HL-60/S4 treated with phorbol 12-myristate 13-acetate at 8.2 ng/mL for 4 days and 3 days (cell line): ENCODE measurements around the gene IL32.

Source experiments
- in situ Hi-C: fragments of 300-500 bp; cut with MboI; formaldehyde crosslinking; loops from 2 replicates; pipeline ENCODE4 v1.15.0; 2022; ENCODE audit warnings: low sequenced_read_pairs

Gene IL32

GRCh38 chr16:3027983-3028715, 37.3 kb upstream of the IL32 start:
- in situ Hi-C loops: no loop called here

- in situ Hi-C loops: no loop called here
Measured at GRCh38 chr16:3028716-3029319, 36.6 kb upstream of the IL32 start.

- in situ Hi-C loops: no loop called here
Measured at GRCh38 chr16:3029491-3030221, 35.8 kb upstream of the IL32 start.

- in situ Hi-C loops: no loop called here
Measured at GRCh38 chr16:3030222-3031212, 34.9 kb upstream of the IL32 start.

- in situ Hi-C loops: no loop called here
Measured at GRCh38 chr16:3032624-3033023, 32.8 kb upstream of the IL32 start.

- in situ Hi-C loops: no loop called here
Measured at GRCh38 chr16:3035289-3035971, 30.0 kb upstream of the IL32 start.

GRCh38 chr16:3035972-3036725, 29.3 kb upstream of the IL32 start:
- in situ Hi-C loops: no loop called here

- in situ Hi-C loops: no loop called here
Measured at GRCh38 chr16:3036726-3037315, 28.6 kb upstream of the IL32 start, which contains the start of gene BICDL2. TSS of gene BICDL2 (minus strand) at chr16:3036944. CDS start at chr16:3035496, 1,448 bp downstream.

GRCh38 chr16:3038256-3038655, 27.2 kb upstream of the IL32 start:
- in situ Hi-C loops: no loop called here

GRCh38 chr16:3038896-3039295, 26.5 kb upstream of the IL32 start:
- in situ Hi-C loops: no loop called here

GRCh38 chr16:3042376-3042775, 23.1 kb upstream of the IL32 start:
- in situ Hi-C loops: no loop called here

GRCh38 chr16:3044708-3045107, 20.7 kb upstream of the IL32 start:
- in situ Hi-C loops: no loop called here

- in situ Hi-C loops: no loop called here
Measured at GRCh38 chr16:3045758-3046640, 19.4 kb upstream of the IL32 start, which contains the start of gene MMP25. TSS of gene MMP25 (plus strand) at chr16:3046561. CDS start at chr16:3046918, 357 bp downstream.

GRCh38 chr16:3046641-3047386, 18.6 kb upstream of the IL32 start:
- in situ Hi-C loops: no loop called here

- in situ Hi-C loops: no loop called here
Measured at GRCh38 chr16:3047387-3047720, 18.1 kb upstream of the IL32 start.

GRCh38 chr16:3049921-3050481, 15.4 kb upstream of the IL32 start:
- in situ Hi-C loops: no loop called here

GRCh38 chr16:3050487-3050886, 15.0 kb upstream of the IL32 start:
- in situ Hi-C loops: no loop called here
